ENCODE data around the gene CMTM2.
"Not testable (repeated sequence)": the region's sequence is repeated elsewhere in the genome, so short reads cannot be mapped to it uniquely, and the experiment has no call there.

Gene CMTM2

GRCh38 chr16:66630561-66631260 lies 51.4 kb downstream of the CMTM2 start:
- DNase-seq (ENCODE audit: low spot score): not testable (repeated sequence)

GRCh38 chr16:66631558-66631957 lies 52.3 kb downstream of the CMTM2 start:
- not testable (repeated sequence) for DNase-seq (ENCODE audit: low spot score)

DNA sequence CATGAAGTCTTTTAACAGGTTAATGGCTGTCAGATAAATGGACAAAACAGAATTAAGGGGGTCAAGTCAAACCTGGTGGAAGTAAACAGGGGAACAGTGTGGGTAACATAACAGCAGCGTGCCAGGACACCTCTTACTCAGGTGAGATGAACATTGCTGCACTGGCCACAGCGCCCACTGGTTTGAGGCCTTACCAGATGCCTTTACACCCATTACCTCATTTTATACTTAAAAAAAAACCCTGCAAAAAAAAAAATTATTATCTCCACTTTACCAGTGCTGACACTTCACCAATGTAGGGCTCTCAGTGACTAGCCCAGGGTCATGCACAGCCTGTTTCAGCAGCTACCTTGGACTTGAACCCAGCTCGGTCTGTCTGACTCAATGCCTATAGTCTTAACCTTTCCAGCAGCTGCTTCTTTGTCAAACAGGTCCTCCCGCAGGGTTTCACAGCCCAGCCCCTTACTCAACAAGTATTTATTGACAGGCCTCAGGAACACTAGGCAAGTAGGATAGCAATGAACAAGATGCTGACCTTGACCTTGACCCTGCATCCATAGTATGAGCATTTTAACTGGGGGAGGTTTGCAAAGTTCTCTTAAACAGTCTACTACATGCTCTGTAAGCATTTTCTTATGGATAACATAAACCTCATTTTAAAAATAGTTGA lies 55.4 kb downstream of the CMTM2 start:
- DNase-seq (ENCODE audit: low spot score): no peak

GRCh38 chr16:66635406-66635805 lies 56.1 kb downstream of the CMTM2 start:
- DNase-seq (ENCODE audit: low spot score): no peak

DNA sequence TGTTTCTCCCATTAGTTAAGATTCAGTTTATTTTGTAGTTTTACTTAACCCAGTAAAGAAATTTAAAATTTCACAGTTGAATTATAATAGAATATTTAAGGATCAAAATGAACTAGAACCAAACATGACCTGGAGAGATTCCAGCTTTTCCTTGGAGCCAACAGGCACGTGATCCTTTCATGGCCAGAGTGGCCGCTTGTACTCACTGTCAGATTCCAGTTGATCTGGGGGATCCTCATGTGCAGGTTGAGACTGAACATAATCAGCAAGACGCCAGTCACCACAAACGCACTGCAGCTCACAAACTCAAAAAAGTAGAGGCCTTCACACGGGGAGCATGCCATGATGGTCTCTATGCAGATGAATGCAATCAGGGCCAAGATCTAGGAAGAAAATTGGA lies 56.9 kb downstream of the CMTM2 start:
- no peak for DNase-seq (ENCODE audit: low spot score)

GRCh38 chr16:66637806-66638205 lies 58.5 kb downstream of the CMTM2 start:
- no peak for DNase-seq (ENCODE audit: low spot score)
